GM18505 (cell line): Measurements from ENCODE around the gene ZMYM3.
"Not testable (repeated sequence)": the region's sequence is repeated elsewhere in the genome, so short reads cannot be mapped to it uniquely, and the experiment has no call there.

ENCODE experiments used
- ATAC-seq: cut with Tn5 transposase; IDR thresholded peaks from one replicate; pipeline ENCODE4 v1.9.1; 2021; ENCODE audit not compliant: unreplicated experiment
- POLR2A ChIP-seq: IDR thresholded peaks from 4 replicates; pipeline ENCODE4 v1.6.1; 2011; ENCODE audit warnings: borderline replicate concordance; ENCODE audit not compliant: insufficient read depth, insufficient read length; ENCODE audit errors: extremely low read depth

The ZMYM3 gene

DNA sequence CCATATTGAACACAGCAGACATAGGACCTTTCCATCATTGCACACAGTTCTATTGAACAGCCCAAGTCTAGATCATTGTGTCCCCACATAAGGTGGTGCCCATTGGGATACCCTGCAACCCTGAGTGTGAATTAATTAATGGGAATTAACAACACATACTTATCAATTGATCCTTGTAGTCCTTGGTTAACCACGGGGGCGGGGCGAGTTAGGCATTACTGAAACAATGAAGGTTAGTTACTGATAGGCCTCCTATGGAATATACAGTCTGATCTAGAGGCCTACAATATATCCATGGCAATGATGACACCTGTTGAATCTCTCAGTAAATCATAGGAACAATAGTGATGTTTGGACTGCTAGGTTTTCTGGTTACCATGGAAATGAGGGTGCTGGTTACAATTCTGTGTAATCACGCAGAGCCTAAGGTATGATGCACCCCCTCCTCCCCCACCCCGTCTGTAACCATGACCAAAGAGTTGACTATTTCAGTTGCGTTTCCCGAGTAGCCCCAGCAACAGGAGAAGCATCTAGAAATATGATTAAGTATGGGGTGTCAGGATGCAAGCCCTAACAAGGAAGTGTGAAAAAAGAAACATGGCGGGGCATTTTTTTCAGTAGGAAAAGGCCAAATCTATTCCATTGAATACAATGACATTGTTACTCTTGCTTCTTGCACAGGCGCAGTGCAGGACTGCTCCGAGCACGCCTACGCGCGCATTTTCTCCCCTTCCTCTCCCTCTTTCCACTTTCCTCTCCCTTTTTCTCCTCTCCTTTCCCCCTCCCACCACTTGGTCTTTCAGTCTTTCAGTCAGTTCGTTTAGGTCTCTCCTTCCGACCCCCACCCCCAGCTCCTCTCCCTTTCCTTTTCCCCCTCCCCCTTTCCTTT lies 28.8 kb upstream of the ZMYM3 start:
- TF ChIP-seq POLR2A, result no peak
- ATAC-seq, result peak; percentile 30

DNA sequence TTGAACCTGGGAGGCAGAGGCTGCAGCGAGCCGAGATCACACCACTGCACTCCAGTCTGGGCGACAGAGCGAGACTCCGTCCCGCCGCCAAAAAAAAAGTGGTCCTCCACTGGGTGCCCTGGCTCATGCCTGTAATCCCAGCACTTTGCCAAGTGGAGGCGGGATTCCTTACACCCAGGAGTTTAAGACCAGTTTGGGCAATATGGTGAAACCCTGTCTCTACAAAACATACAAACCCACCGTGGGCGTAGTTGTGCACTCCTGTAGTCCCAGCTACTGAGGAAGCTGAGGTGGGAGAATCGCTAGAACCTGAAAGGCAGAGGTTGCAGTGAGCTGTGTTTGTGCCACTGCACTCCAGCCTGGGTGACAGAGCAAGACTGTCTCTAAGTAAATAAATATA lies 27.4 kb upstream of the ZMYM3 start:
- ATAC-seq, result not testable (repeated sequence)

DNA sequence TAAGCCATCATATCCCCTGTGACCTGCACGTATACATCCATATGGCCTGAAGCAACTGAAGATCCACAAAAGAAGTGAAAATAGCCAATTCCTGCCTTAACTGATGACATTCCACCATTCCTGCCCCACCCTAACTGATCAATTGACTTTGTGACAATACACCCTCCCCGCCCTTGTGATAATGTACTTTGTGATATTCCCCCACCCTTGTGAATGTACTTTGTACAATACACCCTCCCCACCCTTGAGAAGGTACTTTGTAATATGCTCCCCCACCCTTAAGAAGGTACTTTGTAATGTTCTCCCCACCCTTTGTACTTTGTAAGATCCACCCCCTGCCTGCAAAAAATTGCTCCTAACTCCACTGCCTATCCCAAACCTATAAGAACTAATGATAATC lies 18.4 kb upstream of the ZMYM3 start:
- not testable (repeated sequence) for ATAC-seq

DNA sequence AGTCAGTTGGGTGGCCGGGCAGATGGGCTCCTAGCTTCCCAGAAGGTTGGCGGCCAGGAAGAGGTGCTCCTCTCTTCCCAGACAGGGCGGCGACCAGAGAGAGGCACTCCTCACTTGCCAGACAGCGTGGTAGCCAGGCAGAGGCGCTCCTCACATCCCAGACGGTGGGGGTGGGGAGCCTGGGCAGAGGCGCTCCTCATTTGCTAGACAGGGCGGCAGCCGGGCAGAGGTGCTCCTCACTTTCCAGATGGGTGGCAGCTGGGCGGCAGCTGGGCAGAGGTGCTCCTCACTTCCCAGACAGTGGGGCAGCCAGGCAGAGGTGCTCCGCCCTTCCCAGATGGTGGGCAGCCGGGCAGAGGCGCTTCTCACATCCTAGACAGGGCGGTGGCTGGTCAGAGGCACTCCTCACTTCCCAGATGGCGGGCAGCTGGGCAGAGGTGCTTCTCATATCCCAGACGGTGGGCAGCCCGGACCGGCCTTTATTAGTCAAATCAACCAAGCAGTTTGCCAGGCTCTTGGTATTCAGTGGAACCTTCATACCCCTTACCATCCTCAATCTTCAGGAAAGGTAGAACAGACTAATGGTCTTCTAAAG lies 16.0 kb upstream of the ZMYM3 start:
- no peak for ATAC-seq
- no peak for TF ChIP-seq POLR2A

DNA sequence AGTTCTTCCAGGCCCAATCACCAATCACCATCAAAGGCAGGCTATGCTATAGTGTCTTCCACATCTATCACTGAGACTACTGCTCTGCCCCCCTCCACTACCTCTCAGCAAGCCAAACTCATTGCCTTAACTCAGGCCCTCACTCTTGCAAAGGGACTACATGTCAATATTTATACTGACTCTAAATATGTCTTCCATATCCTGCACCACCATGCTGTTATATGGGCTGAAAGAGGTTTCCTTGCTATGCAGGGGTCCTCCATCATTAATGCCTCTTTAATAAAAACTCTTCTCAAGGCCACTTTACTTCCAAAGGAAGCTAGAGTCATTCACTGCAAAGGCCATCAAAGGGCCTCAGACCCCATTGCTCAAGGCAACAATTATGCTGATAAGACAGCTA lies 14.7 kb upstream of the ZMYM3 start:
- ATAC-seq, result not testable (repeated sequence)

DNA sequence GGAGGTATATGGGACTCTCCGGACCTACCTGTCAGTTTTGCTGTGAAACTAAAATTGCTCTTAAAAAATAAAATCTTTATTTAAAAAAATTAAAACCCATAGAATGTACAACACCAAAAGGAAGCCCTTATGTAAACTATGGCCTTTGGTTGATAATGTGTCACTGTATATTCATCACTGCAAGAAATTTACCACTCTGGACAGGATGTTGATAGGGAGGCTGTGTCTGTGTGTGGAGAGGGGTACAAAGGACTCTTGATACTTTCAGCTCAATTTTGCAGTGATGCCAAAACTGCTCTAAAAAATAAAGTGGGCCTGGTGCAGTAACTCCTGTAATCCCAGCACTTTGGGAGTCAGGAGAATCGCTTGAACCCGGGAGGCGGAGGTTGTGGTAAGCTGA lies 2.9 kb upstream of the ZMYM3 start:
- ATAC-seq, result no peak
- no peak for TF ChIP-seq POLR2A

DNA sequence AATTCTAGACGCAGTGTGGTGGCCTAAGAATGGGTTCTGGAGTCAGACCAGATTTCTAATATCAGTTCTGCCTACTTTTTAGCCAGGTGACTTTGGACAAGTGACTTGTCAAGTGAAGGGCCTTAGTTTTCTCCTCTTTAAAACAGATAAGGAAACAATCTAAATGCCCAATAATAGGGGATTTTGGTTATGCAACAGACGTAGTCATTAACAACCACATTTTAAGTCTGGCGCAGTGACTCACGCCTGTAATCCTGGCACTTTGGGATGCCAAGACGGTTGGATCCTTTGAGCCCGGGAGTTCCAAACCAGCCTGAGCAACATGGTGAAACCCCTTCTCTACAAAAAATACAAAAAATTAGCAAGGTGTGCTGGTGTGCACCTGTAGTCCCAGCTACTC lies 2.1 kb upstream of the ZMYM3 start:
- TF ChIP-seq POLR2A, result no peak
- ATAC-seq, result no peak

DNA sequence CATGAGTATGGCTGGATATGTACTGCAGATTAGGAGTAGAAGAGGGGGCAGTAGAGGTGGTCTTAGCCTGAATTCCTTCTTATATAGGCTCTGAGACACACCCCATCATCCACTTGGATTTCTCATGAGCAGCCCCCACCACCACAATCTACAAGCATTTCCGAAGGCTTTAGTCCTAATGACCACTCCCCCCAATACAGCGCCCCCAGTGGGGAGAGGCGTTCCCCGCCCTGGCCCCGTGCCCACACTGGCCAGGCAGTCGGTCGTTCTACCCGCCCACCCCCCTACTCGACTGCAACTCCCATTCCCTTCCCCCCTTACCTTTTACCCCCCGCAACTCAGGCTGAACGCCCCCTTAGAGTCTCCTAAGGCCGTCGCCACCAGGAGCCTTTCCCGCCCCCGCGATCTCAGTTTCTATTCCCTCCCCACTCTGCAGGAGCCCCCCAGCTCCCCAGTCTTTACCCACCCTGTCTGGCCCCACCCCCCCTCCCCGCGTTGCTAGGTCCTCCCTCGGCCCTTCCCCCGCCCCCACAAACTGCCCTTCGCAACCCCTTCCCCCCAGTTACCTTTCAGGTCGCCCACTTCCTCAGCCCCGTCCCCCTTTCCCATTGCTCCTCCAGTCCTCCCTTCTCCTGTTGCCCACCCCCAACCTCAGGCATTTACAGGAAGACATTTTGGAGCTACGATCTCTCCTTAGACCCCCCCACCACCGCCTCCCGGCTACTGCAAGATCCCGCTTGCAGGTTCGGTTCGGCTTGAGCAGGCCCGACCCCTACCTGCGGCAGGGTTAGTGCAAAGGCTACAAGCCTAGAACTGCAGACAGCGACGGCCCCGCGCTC lies 468 bp downstream of the ZMYM3 start:
- no peak for ATAC-seq
- no peak for TF ChIP-seq POLR2A

DNA sequence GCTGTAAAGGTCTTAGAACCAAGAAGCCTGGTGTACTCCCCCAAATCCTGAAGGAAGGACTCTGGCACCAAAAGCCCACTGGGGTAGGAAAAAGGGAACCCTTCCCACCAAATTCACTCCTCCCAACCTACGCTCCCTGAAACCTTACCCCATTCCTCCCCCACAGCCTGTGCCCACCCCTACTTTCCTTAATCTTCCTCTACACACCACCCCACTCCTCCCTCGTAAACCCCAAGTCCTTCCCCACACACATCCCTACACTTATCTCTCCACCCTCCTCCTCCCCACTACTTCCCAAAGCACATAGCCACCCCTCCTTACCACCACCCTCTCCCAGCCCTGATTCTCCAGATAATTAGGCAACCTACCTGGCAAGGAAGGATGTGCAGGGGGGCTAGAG lies 1.7 kb downstream of the ZMYM3 start:
- ATAC-seq, result no peak

DNA sequence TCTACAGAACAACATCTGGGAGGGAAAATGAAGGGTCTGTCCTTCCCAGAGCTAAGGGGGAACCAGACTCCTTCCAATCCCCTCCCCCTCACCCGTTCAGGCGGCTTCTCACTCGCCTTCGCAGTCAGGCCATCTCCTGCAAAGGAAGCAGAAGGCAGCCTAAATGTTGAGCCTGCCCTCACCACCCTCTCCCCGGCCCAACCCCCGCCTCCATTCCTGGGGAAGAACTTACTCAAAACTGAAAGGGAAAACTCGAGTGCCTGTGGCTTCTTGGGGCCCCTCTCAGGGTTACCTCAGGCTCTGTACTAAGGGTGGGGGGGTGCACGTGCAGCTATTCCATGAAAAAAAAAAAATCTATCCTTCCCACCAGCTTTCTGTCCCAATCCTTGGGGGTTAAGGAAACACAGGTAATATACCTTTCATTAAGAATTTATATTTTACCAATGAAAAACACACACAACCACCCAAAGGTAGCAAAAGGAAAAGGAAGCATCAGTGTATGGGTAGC lies 2.4 kb downstream of the ZMYM3 start:
- ATAC-seq, result no peak
- no peak for TF ChIP-seq POLR2A

More for the DNA sequence above, 1.7 kb downstream of the ZMYM3 start:
- no peak for TF ChIP-seq POLR2A

DNA sequence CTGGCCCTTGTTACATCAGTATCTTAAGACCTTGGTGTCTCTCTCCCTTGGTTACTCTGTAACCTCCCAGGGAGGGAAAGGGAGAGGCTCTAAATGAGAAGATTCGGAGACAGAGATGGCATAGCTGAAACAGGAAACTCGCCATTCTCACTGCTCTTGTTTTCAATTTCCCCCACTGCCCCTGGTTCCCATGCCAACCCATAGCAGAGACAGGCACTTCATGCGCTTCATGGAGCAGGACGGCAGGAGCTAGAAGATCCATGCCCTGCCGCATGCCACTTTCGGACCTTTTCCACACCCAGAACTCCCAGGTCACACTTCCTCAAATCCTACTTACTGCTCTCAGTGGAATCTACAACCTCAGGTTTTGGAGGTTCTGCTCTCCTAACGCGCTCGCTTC lies 3.1 kb downstream of the ZMYM3 start:
- ATAC-seq, result no peak
- TF ChIP-seq POLR2A, result no peak

DNA sequence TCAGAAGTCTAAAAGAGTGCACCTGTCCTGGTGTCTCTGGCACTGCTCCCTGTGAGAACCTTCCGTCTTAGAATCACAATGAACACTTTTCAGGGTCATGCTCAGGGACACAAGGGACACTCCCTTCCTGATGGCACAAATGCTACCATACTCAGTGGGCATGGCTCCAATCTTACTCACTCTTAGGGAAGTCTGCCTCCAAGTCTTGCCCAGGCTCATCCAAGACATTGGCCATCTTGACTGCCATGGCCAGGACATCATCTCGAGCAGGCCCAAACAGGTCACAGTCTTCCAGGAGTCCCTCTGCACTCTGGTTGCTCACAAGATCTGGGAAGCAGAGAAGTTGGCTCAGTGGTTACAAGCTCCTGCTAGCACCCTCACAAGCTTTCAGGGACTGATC lies 8.8 kb downstream of the ZMYM3 start:
- TF ChIP-seq POLR2A, result no peak
- ATAC-seq, result no peak

DNA sequence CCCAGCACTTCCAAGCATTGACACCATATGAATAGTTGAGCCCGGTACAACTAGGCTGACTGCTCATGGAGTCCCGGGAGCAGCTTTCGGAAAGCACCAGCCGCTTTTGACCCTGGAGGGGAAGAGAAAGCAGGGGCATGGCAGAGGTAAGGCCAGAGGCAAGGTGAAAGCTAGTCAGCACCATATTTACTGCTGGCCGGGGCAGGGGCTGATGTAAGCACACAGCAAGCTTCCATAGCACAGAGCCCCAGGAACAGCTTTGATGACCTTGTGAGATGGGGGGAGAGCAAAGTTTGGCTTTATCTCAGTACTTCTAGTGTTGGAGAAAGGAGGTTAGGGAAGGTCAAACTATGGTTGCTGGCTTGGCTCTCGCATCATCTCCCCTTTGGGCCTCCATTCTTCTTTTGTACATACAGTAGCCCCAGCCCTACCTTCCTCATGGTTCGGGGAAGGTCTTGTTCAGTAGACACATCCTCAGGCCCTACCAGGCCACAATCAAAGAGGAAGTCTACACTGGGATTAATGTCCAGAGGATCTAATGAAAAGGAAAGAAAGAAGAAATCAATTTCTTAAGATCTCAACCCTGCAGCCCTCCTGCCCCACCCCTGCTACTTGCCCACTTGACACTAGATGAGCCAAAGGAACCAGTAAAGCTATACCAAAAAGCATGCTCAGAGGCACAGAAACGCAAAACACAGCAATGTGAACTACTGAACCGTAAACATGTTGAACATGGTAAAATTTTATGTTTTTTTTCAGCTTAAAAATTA lies 9.4 kb downstream of the ZMYM3 start:
- TF ChIP-seq POLR2A, result no peak
- ATAC-seq, result no peak
